SIG-M5 treated with dmso at 0.1 percent for 504 hours (cell line): ENCODE results near the gene SHROOM3.
"Not testable (repeated sequence)": the region's sequence is repeated elsewhere in the genome, so short reads cannot be mapped to it uniquely, and the experiment has no call there.

Experiments used
- DNase-seq: peaks from one replicate; lab custom pipeline; 2025; ENCODE audit not compliant: unreplicated experiment; lab: John Stamatoyannopoulos, UW

The SHROOM3 gene

GRCh38 chr4:76589872-76590797, 155.1 kb downstream of the SHROOM3 start:
- peak; percentile 37 for DNase-seq

DNA sequence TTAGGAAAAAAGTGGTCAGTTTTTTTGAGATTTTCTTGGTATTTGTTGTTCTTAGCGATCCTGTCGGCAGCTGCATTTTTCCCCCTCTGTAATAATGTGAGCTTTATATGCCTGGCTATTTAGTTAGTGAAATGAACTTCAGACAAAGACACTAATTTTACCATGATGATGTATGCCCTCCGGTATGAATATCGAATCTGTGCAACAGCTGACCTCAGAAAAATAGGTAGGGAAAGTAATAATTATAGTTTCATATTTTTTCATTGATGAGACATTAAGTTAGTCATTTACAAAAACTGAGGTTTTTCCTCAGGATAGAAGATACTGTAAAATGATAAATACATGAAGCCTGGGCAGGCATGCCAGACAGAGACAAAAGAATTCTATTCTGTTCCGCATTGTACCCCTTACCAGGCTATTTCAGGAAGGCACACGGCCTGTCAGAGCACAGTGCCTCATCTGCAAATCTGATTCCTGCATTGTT, 155.8 kb downstream of the SHROOM3 start:
- no peak for DNase-seq

DNA sequence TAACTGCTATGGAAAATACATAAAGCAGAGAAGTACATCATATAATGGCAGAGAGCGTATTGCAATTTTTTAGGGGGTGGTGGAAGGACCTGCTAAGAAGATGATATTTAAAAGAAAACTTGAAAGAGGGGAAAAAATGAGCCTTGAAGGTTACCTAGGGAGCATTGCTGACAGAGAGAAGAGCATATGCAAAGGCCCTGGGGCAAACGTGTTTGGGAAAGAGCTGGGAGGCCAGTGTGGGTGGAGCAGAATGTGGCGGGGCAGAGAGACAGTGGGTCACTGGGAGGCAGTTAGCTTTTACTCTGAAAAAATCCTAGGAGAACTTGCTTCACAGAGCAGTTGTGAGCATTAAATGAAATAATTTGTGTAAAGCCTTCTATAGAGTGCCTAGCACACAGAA, 157.0 kb downstream of the SHROOM3 start:
- no peak for DNase-seq

DNA sequence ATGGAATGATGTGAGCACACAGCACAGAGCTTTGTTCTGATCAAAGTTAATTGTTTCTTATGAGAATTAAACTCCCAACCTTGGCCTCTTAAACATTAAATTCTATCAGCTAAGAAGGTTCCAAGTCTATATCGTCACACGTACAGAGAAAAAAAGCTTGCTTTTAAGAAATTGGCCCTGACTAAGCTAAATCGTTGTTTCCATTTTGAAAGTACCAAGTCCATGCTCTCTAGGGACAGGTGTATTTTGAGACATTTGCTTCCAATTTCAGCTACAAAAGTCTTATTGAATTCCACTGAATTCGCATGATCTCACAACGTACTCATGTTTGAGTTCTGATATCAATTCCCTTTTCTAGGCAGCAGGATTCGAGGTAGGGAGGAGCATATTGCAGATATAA, 157.4 kb downstream of the SHROOM3 start:
- DNase-seq, result no peak

DNA sequence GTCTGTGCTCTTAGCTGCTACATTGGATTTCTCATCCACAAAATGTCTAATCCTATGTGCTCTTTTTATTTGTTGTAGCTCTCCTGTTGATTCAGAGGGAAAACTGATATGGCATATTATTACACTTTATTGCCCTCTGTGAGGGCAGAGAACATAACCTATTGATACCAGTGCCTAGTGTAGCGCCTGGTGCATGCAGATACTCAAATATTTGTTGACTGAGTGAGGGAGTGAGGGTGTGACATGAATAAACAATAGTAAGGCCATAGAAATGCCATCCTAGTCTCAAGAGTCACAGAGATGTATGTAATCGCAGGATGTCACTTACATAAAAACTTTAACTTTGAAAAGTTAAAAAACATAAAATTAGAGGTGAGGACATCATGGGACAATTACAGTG, 159.1 kb downstream of the SHROOM3 start:
- DNase-seq, result no peak

DNA sequence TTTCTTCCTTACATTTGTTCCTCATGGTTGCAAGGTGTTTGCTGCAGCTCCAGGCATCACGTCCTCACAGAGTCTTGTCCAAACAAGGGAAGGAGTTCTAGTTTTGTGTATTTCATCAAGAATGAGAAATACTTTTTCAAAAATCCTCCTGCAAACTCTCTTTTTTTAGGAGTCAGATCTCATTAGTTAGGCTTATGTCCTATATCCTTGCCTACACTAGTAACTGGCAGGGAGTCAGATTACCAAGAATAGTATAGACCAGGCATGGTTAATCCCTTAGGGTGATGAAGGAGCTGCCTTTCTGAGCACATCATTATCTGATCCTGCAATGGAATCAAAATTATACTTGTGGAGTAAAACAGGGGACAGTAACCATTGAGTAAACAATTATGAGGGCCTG, 160.4 kb downstream of the SHROOM3 start:
- DNase-seq, result no peak

GRCh38 chr4:76596713-76597112, 161.7 kb downstream of the SHROOM3 start:
- no peak for DNase-seq

- no peak for DNase-seq
These were observed 162.5 kb downstream of the SHROOM3 start for GRCh38 chr4:76597423-76597979.

GRCh38 chr4:76600447-76600846, 165.4 kb downstream of the SHROOM3 start:
- no peak for DNase-seq

DNA sequence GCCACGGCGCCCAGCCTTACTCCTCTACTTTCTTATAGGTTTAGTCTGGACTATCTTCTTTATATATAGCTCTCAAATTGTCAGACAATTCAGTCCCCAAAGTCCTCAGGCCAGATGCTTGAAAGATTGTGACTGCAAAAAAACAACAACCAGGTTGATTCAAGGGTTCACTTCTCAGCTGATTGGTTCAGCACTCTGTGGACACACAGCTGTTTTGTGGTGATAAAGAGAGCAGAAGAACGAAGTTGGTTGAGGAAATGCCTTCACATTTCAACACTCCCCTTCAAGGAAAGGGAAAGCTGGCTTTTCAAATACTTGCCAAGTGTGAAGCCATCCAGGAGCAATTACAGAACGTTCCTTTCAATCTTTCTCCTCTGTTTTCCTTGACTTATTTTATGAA, 166.8 kb downstream of the SHROOM3 start:
- no peak for DNase-seq

- DNase-seq, result no peak
These were observed 170.1 kb downstream of the SHROOM3 start for GRCh38 chr4:76605099-76605563.

GRCh38 chr4:76606645-76607265, 171.7 kb downstream of the SHROOM3 start:
- no peak for DNase-seq

DNA sequence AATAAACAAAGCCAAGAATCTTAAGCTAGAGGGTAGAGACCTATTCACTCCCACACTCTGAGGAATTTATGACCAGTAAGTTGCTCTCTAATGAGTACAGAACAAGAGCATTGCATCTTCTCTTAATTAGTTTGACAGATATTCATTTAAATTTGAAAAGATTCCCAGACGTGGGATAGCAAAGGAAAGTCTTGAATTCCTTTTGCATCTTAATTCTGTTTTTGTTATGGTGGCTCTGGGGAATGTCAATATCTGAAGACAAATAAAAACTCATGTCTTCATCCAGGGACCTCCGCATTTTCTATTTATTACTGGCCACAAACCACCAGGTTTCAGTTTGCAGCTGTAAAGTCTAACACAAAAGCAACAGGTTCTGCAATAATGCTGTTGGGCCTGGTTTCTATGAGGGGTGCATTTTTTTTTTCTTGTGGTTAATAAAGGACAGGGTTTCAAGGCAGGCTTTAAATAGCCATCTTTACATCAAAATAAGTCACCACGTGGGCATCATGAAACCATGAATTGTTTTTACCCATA, 172.3 kb downstream of the SHROOM3 start:
- no peak for DNase-seq

- DNase-seq, result no peak
These were observed 172.8 kb downstream of the SHROOM3 start for GRCh38 chr4:76607846-76608245.

- not testable (repeated sequence) for DNase-seq
These were observed 173.5 kb downstream of the SHROOM3 start for GRCh38 chr4:76608549-76608948.

DNA sequence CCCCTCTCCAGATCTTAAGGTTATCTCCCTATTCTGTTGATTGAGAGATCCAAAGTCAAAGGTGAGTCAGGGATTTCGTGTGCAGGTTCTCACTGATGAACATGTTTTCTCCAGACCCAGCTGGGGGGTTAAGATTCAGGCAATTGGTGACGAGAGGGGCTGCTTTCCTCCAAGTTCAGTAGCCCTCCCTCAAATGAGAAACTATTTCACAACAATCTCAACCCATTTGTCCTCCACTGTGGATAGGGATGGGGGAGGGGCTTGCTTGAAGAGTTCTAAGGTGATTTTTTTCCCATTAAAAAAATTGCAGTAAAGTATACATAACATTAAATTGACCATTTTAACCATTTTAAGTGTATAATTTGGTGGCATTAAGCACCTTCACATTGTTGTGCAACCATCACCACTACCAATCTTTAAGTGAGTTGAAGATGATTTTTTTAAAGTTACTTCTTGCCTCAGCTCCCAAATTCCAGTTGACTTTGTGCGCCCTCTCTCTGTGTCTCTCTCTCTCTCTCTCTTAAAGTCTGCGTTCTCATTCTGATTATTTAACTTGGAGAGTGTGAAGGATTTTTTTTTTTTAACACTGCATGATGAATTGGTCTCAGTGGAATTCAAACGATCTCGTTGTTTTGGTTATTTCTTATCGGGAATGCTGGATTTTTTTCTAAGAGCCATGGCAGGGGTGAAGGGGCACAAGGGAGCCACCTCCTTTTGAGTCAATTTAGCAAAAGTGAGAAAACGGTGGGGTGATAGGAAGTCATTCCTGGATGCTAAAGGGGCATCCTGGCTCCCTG, 175.9 kb downstream of the SHROOM3 start:
- no peak for DNase-seq

DNA sequence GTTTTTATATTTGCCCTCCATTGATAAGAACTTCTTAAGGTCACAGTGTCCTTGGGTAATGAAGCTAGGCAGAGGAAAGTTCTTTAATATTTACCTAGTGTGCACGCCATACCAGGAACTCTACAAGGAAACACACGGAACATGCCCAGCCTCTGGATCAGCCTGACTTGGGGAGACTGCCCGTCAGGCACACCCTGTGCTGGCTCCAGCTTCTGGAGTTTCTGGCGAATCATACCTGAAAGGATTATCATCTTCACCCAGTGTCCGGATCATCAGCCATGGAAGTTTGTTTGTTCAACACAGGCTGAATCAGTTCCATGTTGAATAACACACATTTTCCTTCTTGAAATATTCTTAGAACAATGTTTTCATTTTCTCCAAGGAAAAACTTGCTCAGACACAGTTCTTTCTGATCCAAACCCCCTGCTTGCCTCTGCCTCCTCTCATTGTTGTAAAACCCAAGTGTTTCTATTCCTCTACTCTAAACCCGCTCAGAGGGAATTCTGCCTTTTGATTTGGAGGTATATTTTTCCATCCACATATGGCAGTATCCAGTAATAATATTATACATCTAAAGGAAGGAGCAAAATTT, 176.7 kb downstream of the SHROOM3 start:
- no peak for DNase-seq

DNA sequence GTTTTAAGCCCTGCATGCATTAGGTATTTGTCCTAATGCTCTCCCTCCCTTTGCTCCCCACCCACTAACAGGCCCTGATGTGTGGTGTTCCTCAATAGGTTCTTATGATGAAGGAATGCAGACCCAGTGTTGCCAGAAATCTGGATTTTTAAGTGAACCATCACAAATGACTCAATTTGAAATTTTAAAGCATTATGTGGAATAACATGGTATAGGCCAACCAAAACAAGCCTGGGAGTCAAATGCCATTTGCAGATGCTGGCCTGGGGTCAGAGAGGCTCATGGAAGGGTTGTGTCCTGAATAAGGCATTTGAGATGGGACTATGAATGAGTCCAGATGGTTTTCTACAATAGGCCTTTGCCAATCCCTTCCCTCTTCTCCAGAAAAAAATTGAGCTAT, 179.6 kb downstream of the SHROOM3 start:
- DNase-seq, result no peak

DNA sequence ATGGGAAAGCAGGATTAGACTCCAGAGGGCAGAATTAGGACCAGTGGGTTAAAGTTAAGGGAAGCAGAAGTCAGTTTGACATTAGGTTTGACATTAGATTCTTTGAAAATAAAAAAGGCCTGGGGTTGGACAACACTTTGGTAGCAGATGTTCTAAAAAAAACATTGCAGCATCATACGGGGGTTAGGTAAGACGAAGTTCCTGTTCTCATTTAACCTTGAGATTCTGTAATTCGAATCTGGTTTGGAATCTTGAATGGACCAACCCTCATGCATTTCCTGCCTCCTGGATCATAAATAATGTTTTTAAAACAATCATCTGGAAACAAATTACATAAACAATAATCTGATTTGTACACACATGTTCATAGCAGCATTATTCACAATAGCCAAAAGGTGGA, 181.0 kb downstream of the SHROOM3 start:
- DNase-seq, result no peak

GRCh38 chr4:76616526-76616925, 181.5 kb downstream of the SHROOM3 start:
- no peak for DNase-seq
